Measurements from ENCODE around the gene FAM3B. TPM values are rescaled to one million over a fixed set of nuclear protein-coding genes. Genes with fewer than 3 reads are reported as not detected.
A peak's percentile ranks its signal among the peaks of the same experiment; 100 is the strongest.

FAM3B gene
- total RNA-seq, 1 donor from 2014 or later, result 4.5 TPM

- Histone ChIP-seq H3K4me3 (ENCODE audit: low read depth, low read length) (no peak overlapping the region), H3K36me3 (ENCODE audit: control insufficient read depth, insufficient read depth, low read length) (no peaks in the 10 kb centered on the region), H3K27me3 (ENCODE audit: control insufficient read depth, insufficient read depth, low read length) (peaks cover 11% of the 10 kb centered on the region)
- TF ChIP-seq CTCF (IDR thresholded peaks at IDR 0.05; ENCODE audit: insufficient read depth, low read length, poor library complexity, severe bottlenecking), result no peak
- no peak for DNase-seq (ENCODE audit: low read depth)
Observed at GRCh38 chr21:41367945-41368734, 51.5 kb downstream of the FAM3B start.

- no peak for TF ChIP-seq CTCF (IDR thresholded peaks at IDR 0.05; ENCODE audit: insufficient read depth, low read length, poor library complexity, severe bottlenecking)
- DNase-seq (ENCODE audit: low read depth), result no peak
- H3K4me3 ChIP-seq (ENCODE audit: low read depth, low read length), result no peak overlapping the region
- peaks cover 11% of the 10 kb centered on the region for H3K27me3 ChIP-seq (ENCODE audit: control insufficient read depth, insufficient read depth, low read length)
- no peaks in the 10 kb centered on the region for H3K36me3 ChIP-seq (ENCODE audit: control insufficient read depth, insufficient read depth, low read length)
Observed at GRCh38 chr21:41368735-41369104, 52.1 kb downstream of the FAM3B start.

- peak; percentile 56 for TF ChIP-seq CTCF (IDR thresholded peaks at IDR 0.05; ENCODE audit: insufficient read depth, low read length, poor library complexity, severe bottlenecking)
- DNase-seq (ENCODE audit: low read depth), result no peak
- Histone ChIP-seq H3K4me3 (ENCODE audit: low read depth, low read length) (peak overlapping the region; percentile 2), H3K36me3 (ENCODE audit: control insufficient read depth, insufficient read depth, low read length) (no peaks in the 10 kb centered on the region), H3K27me3 (ENCODE audit: control insufficient read depth, insufficient read depth, low read length) (peaks cover 11% of the 10 kb centered on the region)
Observed at GRCh38 chr21:41369105-41369919, 52.7 kb downstream of the FAM3B start.

- H3K36me3 ChIP-seq (ENCODE audit: control insufficient read depth, insufficient read depth, low read length), result no peaks in the 10 kb centered on the region
- no peak for DNase-seq (ENCODE audit: low read depth)
- TF ChIP-seq CTCF (IDR thresholded peaks at IDR 0.05; ENCODE audit: insufficient read depth, low read length, poor library complexity, severe bottlenecking), result no peak
- peaks cover 11% of the 10 kb centered on the region for H3K27me3 ChIP-seq (ENCODE audit: control insufficient read depth, insufficient read depth, low read length)
- H3K4me3 ChIP-seq (ENCODE audit: low read depth, low read length), result no peak overlapping the region
Observed at GRCh38 chr21:41369920-41370839, 53.6 kb downstream of the FAM3B start.

GRCh38 chr21:41370840-41371684 lies 54.5 kb downstream of the FAM3B start:
- no peak for DNase-seq (ENCODE audit: low read depth)
- TF ChIP-seq CTCF (IDR thresholded peaks at IDR 0.05; ENCODE audit: insufficient read depth, low read length, poor library complexity, severe bottlenecking), result no peak
- H3K4me3 ChIP-seq (ENCODE audit: low read depth, low read length), result no peak overlapping the region
- H3K27me3 ChIP-seq (ENCODE audit: control insufficient read depth, insufficient read depth, low read length), result peaks cover 11% of the 10 kb centered on the region
- no peaks in the 10 kb centered on the region for H3K36me3 ChIP-seq (ENCODE audit: control insufficient read depth, insufficient read depth, low read length)

All from kidney epithelial cell (primary cell).